ENCODE data around the gene PGD.
"Not testable (repeated sequence)": the region's sequence is repeated elsewhere in the genome, so short reads cannot be mapped to it uniquely, and the experiment has no call there.

The PGD gene

DNA sequence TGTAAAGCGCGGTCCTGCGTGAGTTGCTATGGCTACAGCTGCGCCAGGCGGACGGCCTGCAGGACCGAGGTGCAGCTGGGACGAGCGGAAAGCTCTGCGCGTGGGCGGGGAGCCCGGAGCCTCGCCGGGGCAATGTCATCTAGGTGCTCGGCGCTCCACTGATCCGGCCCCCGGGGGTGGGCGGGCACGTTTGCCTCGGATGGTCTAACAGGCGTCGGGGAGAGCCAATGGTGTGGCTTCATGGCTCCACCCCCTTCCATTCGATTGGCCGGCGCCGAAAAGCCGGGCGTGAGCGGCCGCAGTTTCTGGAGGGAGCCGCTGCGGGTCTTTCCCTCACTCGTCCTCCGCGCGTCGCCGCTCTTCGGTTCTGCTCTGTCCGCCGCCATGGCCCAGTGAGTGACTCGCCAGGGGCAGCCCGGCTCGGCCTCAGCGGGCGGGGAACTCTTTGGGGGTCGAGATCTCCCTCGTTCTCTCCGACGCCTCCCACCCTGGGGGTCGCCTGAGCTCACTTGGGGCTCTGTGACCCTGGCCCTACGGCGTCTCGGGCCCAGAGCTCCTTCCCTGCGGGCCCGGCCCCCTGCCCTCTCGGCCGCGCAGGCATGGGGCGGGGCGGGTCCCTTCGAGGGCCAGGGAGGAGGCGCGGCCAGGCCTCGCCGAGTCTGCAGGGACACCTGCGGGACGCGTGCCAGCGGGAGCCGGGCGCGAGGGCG, at the start of gene PGD:
TSS of gene PGD (plus strand) at position 331 of the 710 bp plus-strand sequence. CDS start at position 385, 54 bp downstream.
- DNase-seq (ENCODE audit: extremely low read depth in 1 of 2, low read depth in 1 of 2), result peak; percentile 98 to 99

DNA sequence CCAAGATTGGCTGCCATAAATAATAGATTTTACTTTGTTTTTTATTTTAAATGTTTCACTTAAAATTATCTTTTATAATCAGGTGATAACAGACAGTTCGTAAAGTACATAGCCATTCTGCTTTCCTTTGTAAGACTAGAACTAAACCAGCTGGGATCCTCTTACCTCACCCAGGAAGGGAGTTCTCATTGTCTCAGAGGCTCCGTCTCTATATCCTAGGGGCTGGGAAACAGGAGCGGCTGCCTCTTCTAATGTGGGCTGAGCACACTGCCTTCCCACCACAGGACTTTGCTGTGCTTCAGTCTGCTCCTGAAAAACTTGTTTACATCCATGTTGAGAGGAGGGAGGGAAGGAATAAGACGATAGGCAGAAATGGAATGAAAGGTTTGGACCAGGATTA, 45.6 kb upstream of the PGD start:
- DNase-seq (ENCODE audit: extremely low read depth in 1 of 2, low read depth in 1 of 2), result no peak

DNA sequence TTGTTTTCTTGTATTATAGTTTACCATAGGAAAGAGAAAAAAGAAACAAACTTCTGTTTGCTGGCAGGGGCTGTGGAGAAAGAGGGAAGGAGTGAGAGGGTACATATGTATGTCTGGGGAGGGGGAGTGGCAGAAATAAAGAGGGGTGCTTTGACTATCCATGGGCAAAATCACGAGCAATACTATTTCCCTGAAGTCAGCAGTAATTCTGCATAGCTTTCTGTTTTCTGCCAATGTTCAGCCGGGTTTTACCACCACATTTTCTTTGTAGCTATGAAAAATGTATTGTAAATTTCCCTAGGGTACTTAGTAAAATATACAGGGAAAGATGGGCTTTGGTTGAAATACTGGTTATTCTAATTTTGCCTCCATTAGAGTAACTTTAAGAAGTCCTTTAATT, 45.2 kb upstream of the PGD start:
- DNase-seq (ENCODE audit: extremely low read depth in 1 of 2, low read depth in 1 of 2), result no peak

DNA sequence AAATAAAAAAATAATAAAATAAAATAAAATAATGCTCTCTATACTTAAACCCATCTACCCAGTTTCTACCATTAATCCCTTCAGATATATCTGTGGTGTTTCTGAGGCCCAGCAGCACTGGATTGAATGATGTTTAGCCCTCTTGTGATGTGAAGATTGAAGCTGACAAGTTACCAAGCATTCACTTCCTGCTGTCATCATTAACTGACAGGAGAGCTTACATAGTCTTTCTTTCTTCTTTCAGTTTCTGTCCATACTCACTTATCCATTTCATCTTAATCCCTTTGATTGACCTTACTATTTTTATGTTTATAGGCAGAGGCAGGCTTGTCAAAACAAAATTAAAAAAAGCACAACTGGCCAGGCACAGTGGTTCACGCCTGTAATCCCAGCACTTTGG, 38.8 kb upstream of the PGD start:
- no peak for DNase-seq (ENCODE audit: extremely low read depth in 1 of 2, low read depth in 1 of 2)

DNA sequence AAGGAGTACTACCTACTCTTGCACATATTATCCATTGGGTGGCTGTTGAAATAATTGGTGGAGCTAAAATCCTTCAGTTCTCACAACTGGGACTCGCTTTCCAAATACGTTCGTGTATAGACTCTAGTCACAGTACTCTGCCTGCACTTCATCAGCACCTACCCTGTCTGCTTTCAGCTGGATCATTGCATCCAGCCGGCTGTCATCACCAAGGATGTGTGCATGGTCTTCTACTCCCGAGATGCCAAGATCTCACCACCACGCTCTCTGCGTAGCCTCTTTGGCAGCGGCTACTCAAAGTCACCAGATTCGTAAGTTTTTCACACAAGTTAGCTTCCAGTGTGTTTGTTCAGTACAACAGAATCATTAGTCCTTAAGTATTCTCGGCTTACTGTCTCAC, 37.3 kb upstream of the PGD start:
- no peak for DNase-seq (ENCODE audit: extremely low read depth in 1 of 2, low read depth in 1 of 2)

DNA sequence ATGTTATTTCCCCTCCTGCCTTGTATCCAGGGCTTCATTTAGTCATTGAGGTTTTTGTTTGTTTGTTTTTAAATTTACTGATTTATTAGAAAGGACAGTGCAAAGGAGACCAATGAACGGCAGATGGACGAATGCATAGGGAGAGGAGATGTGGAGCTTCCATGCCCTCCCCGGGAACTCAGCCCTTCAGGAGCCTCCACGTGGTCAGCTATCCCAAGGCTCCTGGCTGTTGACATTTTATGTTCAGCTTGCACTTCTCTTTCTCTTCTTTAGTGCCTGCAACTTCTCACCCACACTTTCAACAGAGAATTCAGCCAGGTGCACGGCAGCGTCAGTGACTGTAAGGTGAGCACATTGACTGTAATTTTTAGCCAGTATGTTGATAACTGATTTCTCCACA, 30.7 kb upstream of the PGD start:
- no peak for DNase-seq (ENCODE audit: extremely low read depth in 1 of 2, low read depth in 1 of 2)

DNA sequence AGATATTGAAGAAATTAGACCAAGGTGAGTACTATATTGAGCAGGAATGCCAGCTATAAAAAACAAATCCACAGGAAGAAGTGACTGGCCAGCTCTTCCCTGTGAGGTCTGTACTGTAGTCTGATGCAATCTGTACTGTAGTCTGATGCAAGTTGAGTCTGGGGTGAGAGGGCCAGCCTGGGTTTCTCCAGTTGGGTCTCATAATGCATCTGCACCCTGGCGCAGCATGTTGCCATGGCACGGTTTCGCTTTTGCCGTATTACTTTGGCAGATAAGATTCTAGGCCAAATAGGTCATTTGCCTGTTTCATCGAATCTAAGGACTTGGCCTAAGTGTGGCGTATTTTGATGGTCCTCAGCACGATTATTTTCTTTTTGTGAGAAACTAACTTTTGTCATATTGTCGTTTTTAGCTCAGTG, 24.4 kb upstream of the PGD start:
- no peak for DNase-seq (ENCODE audit: extremely low read depth in 1 of 2, low read depth in 1 of 2)

DNA sequence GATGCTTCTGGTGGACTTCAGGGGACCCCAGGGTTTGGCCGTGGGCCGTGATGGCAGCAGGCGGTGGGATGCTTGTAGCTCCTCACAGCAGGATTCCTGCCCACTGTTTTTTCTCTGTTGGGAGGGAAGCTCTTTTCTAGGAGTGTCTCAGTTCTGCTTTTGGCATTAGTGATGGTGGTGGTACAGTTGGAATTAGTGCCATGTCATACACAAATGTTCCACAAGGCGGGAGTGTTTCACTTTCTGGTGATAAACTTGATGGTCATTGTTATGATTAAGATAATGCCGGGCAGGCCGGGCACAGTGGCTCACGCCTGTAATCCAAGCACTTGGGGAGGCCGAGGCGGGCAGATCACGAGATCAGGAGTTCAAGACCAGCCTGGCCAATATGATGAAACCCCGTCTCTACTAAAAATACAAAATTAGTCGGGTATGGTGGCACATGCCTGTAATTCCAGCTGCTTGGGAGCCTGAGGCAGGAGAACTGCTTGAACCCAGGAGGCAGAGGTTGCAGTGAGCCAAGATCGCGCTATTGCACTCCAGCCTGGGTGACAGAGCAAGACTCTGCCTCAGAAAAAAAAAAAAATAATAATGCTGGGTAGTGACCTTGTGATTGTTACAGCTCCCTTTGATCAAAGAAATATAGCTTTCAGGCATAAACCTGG, 21.4 kb upstream of the PGD start:
- not testable (repeated sequence) for DNase-seq (ENCODE audit: extremely low read depth in 1 of 2, low read depth in 1 of 2)

DNA sequence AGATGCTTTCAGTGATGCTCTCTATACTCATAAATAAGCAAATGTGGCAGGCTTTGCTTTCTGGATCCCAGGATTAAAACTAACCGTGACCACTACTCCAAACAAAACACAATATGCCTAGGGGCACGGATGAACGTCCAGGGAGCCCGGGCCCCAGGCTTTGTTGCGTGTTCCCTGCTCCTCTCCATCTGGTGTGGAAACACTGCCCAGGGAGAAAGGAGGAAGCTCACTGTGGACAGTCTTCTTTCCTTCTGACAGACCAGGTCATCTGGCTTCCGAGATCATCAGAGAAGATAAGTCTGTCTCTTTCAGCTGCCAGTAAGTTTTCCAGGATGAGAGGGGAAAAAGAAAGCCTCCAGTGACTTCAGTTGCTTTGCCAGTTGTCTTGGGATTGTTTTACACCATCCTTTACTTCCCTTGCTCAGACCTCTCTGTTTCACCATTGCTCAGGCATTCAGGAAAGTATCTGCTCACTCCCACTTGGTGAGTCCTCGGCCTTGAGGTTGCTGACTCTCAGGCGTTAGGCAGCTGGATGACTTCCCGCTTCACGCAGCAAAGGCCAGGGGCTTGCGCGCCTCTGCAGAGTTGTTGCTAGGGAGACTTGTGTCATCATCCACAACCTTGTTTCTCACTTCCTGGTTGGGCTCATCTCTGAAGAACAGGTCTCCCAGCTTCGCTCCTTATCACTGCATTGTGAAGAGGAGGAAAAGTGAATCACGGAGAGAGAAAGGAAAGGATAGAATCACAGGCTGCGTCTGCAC, 20.6 kb upstream of the PGD start:
- no peak for DNase-seq (ENCODE audit: extremely low read depth in 1 of 2, low read depth in 1 of 2)

DNA sequence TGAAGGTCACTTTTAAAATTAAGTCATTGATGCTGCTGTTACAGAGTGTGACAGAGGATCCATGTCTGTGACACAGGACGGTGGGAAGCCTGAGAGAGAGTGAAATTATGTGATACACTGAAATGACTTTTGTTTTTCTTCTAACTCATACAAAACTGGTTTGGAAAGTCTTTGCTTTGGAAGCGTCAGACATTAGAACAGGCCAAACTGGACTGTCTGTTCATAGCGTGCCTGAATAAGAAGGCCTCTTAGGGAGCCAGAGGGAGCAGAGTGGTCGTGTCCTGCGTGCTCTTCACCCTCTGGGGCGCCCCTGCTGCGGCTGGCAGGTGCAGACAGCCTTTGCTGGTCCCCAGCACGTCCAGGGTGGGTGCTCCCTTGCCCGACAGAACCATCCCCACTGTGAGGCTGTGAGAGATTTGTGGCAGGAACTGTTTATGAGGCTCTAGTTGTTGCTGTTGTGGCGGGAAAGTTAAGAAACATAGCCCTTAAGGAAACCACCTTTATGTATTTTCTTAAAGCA, 19.7 kb upstream of the PGD start:
- DNase-seq (ENCODE audit: extremely low read depth in 1 of 2, low read depth in 1 of 2), result no peak

DNA sequence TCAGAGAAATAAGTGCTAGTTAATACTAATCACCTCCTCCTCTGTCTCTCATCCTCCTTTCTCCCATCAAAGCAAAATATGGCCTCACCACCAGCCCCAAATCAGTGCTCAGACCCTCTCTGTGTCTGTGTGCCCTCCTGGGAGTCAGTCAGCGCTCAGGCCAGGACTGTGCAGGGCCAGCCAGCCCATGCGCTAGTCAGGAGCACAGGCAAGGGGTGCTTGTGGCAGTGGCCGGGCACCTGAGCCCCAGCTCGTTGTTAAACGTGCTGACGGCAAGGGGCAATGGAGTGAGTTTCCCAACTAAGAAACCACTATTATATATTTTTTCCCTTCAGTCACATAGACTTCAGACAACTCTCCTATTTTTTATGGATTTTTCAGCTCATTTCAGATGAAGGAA, 19.2 kb upstream of the PGD start:
- no peak for DNase-seq (ENCODE audit: extremely low read depth in 1 of 2, low read depth in 1 of 2)

DNA sequence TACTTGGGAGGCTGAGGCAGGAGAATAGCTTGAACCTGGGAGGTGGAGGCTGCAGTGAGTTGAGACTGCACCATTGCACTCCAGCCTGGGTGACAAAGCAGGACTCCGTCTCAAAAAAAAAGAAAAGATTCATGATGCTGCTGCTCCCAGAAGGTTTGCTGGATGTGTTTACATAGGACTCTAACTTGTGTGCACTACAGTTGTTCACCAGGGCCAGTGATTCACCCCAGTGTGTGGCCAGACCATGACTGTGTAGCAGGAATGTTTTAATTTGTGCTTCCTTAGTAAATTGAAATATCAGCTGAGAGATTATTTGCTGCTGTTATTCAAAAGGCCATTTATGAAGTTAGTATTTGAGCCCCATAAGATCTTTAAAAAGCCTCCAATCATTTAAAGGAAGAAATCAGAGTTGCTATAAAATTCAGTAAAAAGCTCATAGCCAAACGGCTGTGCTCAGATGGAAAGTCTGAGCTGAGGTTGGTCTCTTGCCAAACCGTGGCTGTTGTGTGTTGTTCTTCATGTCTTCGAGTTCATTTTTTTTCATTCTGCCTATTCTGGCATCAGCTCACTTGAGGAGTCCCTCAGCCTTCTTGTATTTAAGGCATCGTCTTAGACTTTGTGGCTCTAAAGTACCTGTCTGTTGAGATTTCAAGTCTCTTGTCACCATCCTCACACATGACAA, 18.1 kb upstream of the PGD start:
- no peak for DNase-seq (ENCODE audit: extremely low read depth in 1 of 2, low read depth in 1 of 2)

DNA sequence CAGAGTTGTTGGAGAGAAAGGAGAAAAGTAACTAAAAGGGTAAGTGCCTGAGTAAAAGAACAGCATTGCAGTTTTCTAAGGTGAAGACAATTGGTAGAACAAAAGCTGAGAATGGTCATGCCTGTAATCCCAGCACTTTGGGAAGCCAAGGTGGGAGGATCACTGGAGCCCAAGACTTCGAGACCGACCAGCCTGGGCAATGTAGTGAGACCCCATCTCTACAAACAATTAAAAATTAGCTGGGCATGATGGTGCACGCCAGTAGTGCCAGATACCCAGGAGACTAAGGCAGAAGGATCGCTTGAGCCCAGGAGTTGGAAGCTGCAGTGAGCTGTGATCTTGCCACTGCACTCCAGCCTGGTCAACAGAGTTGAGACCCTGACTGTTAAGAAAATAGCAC, 15.2 kb upstream of the PGD start:
- DNase-seq (ENCODE audit: extremely low read depth in 1 of 2, low read depth in 1 of 2), result no peak

DNA sequence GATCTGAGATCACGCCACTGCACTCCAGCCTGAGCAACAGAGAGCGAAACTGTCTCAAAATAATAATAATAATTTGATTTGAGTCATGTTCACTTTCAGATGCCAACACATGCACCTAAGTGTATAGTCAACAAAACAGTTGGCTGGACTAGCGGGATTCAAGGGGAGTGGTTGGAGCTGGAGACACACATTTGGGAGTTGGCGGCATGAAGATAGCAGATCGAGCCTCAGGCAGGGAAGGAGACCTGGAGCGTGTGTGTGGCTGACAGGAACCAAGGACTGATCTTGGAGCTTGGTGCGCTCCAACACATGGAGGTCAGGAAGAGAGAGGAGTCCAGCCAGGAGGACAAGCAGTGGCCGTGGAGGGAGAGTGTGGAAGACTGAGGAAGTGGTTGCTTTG, 14.6 kb upstream of the PGD start:
- DNase-seq (ENCODE audit: extremely low read depth in 1 of 2, low read depth in 1 of 2), result no peak

DNA sequence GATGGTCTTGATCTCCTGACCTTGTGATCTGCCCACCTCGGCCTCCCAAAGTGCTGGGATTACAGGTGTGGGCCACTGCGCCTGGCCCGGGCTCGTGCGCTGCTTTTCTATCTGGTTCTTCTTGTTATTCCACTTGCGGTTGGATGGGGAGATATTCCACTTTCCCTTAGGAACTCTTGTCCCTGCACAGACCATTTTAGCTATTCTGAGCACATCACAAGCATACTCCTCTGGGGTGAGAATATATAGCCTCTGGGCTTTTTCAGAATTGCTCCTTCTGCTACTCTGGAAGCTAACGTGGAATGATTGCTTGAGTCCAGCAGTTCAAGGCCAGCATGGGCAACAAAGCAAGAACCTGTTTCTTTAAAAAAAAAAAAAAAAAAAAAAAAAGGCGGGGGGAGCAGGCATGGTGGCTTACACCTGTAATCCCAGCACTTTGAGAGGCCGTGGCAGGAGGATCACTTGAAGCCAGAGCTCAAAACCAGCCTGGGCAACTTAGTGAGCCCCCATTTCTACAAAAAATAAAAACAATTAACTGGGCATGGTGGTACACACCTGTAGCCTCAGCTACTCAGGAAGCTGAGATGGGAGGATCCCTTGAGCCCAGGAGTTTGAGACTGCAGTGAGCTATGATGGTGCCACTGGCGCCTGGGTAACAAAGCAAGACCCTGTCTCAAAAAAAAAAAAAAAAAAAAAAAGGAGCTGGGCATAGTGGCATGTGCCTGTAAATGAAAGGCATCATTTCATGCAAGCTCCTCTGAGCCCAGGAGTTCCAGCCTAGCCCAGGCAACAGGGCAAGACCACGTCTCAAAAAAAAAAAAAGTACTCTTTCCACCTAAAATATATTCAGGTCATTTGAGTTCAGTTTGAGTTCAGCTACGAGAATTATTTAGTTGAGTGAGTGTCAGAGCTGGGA, 11.8 kb upstream of the PGD start:
- no peak for DNase-seq (ENCODE audit: extremely low read depth in 1 of 2, low read depth in 1 of 2)

DNA sequence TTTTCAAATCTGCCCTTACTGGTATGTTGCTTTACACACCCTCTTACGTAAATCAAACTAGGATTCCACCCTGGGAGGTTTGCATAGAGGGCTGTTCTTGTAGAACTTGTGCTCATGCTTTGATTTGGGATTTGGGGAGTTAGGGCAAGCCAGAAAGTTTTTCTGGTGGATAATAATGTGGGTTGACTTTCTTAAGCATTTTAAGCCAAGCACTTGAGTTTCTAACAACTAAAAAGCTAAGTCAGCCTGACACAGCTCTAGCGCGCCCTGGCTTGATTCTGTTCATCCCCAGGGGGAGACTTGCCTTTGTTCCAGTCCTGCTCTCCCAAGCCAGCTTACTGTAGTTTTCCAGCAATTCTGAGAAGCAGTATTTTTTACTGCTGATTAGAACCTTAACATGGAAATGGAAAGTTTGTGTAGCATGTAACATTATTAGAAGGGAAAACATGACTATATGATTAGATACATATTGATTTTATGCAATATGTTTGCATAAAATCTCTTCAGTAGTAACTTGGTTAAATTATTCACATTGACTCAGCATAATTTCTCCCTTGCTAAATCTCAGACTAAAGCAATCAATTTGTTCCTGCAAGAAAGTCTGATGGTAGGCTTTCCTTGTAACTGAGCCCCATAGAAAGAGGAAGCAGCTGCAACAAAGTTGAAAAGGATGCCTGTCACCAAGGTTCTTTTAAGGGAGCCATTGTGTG, 11.0 kb upstream of the PGD start:
- DNase-seq (ENCODE audit: extremely low read depth in 1 of 2, low read depth in 1 of 2), result no peak

DNA sequence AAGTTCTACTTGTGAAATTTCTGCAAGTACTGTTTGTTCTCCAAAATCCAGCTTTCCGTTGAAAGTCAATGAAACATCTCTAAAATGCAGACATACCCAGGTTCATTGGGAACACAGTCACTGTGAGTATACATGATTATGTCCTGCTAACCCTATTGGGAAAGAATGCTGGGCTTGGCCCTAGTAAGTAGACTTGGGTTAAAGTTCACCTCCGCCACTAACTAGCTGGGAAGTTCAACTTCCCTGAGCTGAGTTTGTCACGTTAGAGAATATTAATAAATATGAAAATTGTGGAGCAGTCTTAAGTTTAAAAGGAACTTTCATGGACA, 10.5 kb upstream of the PGD start:
- no peak for DNase-seq (ENCODE audit: extremely low read depth in 1 of 2, low read depth in 1 of 2)

DNA sequence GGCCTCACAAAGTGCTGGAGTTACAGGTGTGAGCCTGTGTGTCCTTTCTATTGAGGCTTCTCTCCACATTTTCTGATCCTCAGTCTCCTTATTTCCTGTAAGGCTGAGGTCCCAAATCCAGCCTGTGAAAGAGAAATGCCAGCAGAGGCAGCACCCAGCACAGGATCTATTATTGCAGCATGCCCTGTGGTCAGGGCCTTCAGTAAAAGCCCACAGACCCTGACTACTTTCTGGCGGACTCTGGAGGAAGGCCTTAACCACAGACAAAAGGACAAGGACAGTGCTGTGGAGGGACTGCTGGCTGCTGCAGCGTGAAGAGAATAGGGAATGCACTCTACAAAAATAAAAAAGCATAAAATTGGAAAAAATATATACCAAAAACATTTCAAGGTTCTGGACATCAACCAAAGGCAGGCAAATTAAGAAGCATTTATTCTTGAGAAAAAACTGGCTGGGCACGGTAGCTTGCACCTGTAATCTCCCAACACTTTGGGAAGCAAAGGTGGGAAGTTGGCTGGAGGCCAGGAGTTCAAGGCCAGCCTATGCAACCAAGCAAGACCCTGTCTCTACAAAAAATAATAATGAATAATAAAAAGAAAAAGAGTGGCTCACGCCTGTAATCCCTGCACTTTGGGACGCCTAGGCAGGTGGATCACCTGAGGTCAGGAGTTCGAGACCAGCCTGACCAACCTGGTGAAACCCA, 9.4 kb upstream of the PGD start:
- DNase-seq (ENCODE audit: extremely low read depth in 1 of 2, low read depth in 1 of 2), result no peak

DNA sequence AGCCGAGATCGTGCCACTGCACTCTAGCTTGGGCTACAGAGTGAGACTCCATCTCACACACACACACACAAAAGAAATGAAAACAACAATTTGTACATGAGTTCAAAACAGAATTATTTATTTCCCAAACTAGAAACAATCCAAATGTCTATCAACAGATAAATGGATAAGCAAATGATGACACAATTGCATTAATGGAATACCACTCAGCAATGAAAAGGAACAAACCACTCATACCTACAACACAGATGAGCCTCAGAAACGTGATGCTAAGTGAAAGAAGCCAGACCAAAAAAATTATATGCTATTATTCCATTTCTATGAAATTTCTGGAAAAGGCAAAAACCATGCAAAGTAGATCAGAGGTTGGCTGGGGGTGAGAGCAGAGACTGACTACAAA, 2.0 kb upstream of the PGD start:
- DNase-seq (ENCODE audit: extremely low read depth in 1 of 2, low read depth in 1 of 2), result no peak

All from stimulated activated CD8-positive, alpha-beta memory T cell treated with anti-CD3 and anti-CD28 coated beads, Interleukin-7, amount 100 ng/mL, for 48 hours (primary cell).